ENCODE measurements around the gene TAS1R2.

- TF ChIP-seq CTCF (conservative IDR thresholded peaks at IDR 0.05), result no peak
- no peak for TF ChIP-seq ZFX (IDR thresholded peaks at IDR 0.05)
These were observed 54.1 kb downstream of the TAS1R2 start for GRCh38 chr1:18805150-18805879.

Measured in C4-2B (cell line).